CD14-positive monocyte (primary cell): Measurements from ENCODE around the gene KRTAP4-11. TPM values are rescaled to one million over a fixed set of nuclear protein-coding genes. Genes with fewer than 3 reads are reported as not detected.

Experiments used
- DNase-seq, 3 donors: peaks; one replicate each; pipeline ENCODE4 v3.0.0-alpha.2; 2011 to 2022
- H2AFZ ChIP-seq: 2 replicates; pipeline ENCODE4 v1.6.0; 2012; ENCODE audit warnings: mild to moderate bottlenecking, low read depth, low read length, inconsistent platforms; ENCODE audit not compliant: insufficient read depth, poor library complexity, severe bottlenecking
- H3K27ac ChIP-seq, 2 donors: 1 replicate in 1 of 2; 2 replicates in 1 of 2; pipeline ENCODE4 v1.5.1; 2012 to 2013; ENCODE audit warnings: low read length in 2 of 2, control low read depth in 1 of 2, inconsistent platforms in 1 of 2, low read depth in 1 of 2, mild to moderate bottlenecking in 1 of 2
- H3K27me3 ChIP-seq, 2 donors: one replicate each; pipeline versions ENCODE4 v1.6.0 to v1.6.1; 2011 to 2013; ENCODE audit warnings: low read length in 2 of 2; ENCODE audit not compliant: control insufficient read depth in 2 of 2, insufficient read depth in 2 of 2
- H3K36me3 ChIP-seq, 2 donors: replicated peaks in 1 of 2; 1 replicate in 1 of 2; 2 replicates in 1 of 2; pipeline versions ENCODE4 v1.5.1 to v1.6.1; 2012 to 2013; ENCODE audit warnings: low read length in 2 of 2, control low read depth in 1 of 2, inconsistent platforms in 1 of 2, mild to moderate bottlenecking in 1 of 2; ENCODE audit not compliant: insufficient read depth in 2 of 2, control insufficient read depth in 1 of 2
- H3K4me1 ChIP-seq, 2 donors: 1 replicate in 1 of 2; 2 replicates in 1 of 2; pipeline versions ENCODE4 v1.5.1 to v1.6.1; 2012 to 2013; ENCODE audit warnings: low read length in 2 of 2, control low read depth in 1 of 2, inconsistent platforms in 1 of 2, mild to moderate bottlenecking in 1 of 2, moderate library complexity in 1 of 2; ENCODE audit not compliant: insufficient read depth in 2 of 2, control insufficient read depth in 1 of 2
- H3K4me2 ChIP-seq: replicated peaks from 2 replicates; pipeline ENCODE3; 2012; ENCODE audit warnings: low read length, moderate library complexity, mild to moderate bottlenecking; ENCODE audit not compliant: poor library complexity, severe bottlenecking; ENCODE audit errors: extremely low read depth
- H3K4me3 ChIP-seq, 3 experiments: fragments of 200-600 bp in 1 of 3; sonication (generic) in 1 of 3; replicated peaks in 1 of 3; 1 replicate in 2 of 3; 2 replicates in 1 of 3; pipeline ENCODE4 v1.5.1; 2011 to 2013; ENCODE audit warnings: low read length in 3 of 3, mild to moderate bottlenecking in 3 of 3, control low read depth in 2 of 3, low read depth in 2 of 3, inconsistent platforms in 1 of 3, moderate library complexity in 1 of 3
- H3K79me2 ChIP-seq: 2 replicates; pipeline ENCODE4 v1.6.0; 2012; ENCODE audit warnings: mild to moderate bottlenecking, control low read depth, inconsistent platforms, low read length, moderate library complexity; ENCODE audit not compliant: insufficient read depth
- H3K9ac ChIP-seq: 2 replicates; pipeline ENCODE4 v1.6.0; 2017; ENCODE audit warnings: low read length, mild to moderate bottlenecking; ENCODE audit not compliant: insufficient read depth, poor library complexity, severe bottlenecking
- H3K9me3 ChIP-seq, 2 donors: replicated peaks in 1 of 2; 1 replicate in 1 of 2; 2 replicates in 1 of 2; pipeline versions ENCODE4 v1.5.1 to v1.6.1; 2012 to 2013; ENCODE audit warnings: low read length in 2 of 2, control low read depth in 1 of 2; ENCODE audit not compliant: control insufficient read depth in 1 of 2, insufficient read depth in 1 of 2
- H4K20me1 ChIP-seq: 2 replicates; pipeline ENCODE4 v1.6.0; 2012; ENCODE audit warnings: mild to moderate bottlenecking, low read length, control low read depth, moderate library complexity; ENCODE audit not compliant: insufficient read depth
- H3K27ac Mint-ChIP-seq, 7 donors: one replicate each; pipeline ENCODE4 v1.8.0; 2020; ENCODE audit warnings: mild to moderate bottlenecking in 7 of 7, mixed read lengths in 7 of 7, moderate library complexity in 6 of 7, inconsistent platforms in 2 of 7
- H3K27me3 Mint-ChIP-seq, 3 donors: one replicate each; pipeline ENCODE4 v1.8.0; 2021 to 2022; ENCODE audit warnings: low read depth in 3 of 3, mild to moderate bottlenecking in 3 of 3, mixed read lengths in 3 of 3, moderate library complexity in 3 of 3, inconsistent platforms in 1 of 3
- H3K36me3 Mint-ChIP-seq, 2 donors: one replicate each; pipeline ENCODE4 v1.8.0; 2020; ENCODE audit warnings: mixed read lengths in 2 of 2, inconsistent platforms in 1 of 2, mild to moderate bottlenecking in 1 of 2
- H3K4me1 Mint-ChIP-seq: one replicate; pipeline ENCODE4 v1.8.0; 2020; ENCODE audit warnings: mild to moderate bottlenecking, mixed read lengths
- H3K4me3 Mint-ChIP-seq, 2 donors: one replicate each; pipeline ENCODE4 v1.8.0; 2020; ENCODE audit warnings: mild to moderate bottlenecking in 2 of 2, mixed read lengths in 2 of 2, moderate library complexity in 1 of 2
- H3K9me3 Mint-ChIP-seq, 7 donors: one replicate each; pipeline ENCODE4 v1.8.0; 2020 to 2022; ENCODE audit warnings: mixed read lengths in 7 of 7, mild to moderate bottlenecking in 6 of 7, moderate library complexity in 6 of 7, inconsistent platforms in 2 of 7
- WGBS: methylation state at CpG from one replicate; pipeline ENCODE4 v1.1.5; 2013; ENCODE audit warnings: missing lambda C conversion rate; ENCODE audit not compliant: insufficient coverage; 5-methylcytosine and 5-hydroxymethylcytosine counted together
- intact Hi-C, 2 donors: fragments of 100-400 bp; cut with micrococcal nuclease; formaldehyde crosslinking; loops; one replicate each; pipeline versions ENCODE4 v1.15.0 to v1.15.1; 2023
- polyA plus RNA-seq, 3 donors: library from polyadenylated mRNA; depleted of rRNA in 1 of 3; unstranded in 2 of 3; stranded (reverse) in 1 of 3; fragments of 300-500 nt in 2 of 3; fragments of >200 nt in 1 of 3; fragmentation: Illumina TruSeq in 2 of 3; gene quantifications; 1 replicate in 2 of 3; 2 replicates in 1 of 3; pipeline ENCODE4 v1.2.3, GENCODE V29; 2012 to 2021
- TF ChIP-seq, protein P1 (sequence below): fragments of 200-600 bp; IDR thresholded peaks from one replicate; pipeline ENCODE4 v1.8.0; 2022; ENCODE audit warnings: antibody characterized with exemption, mild to moderate bottlenecking

The KRTAP4-11 gene
- polyA plus RNA-seq, 3 donors = not detected

DNA sequence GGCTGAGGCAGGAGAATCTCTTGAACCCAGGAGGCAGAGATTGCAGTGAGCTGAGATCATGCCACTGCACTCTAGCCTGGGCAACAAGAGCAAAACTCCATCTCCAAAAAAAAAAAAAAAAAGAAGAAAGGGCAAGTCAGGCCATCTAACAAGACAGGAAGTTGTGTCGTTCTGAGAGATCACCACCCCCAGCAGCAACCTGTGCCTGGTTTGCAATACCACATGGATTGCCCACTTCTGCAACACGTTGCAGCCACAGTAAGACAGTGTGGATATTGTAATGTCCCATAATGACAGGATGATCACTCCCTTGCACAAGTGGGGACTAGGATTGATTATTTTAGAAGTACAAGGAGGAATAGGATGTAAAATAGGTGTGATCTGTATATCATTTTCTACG is 49.1 kb downstream of the KRTAP4-11 start:
- intact Hi-C loops = no loop called here
- Histone ChIP-seq H3K9me3 (no peaks in the 10 kb centered on the region), H3K36me3 (no peaks in the 10 kb centered on the region), H2AFZ (no peak overlapping the region), H4K20me1 (no peaks in the 10 kb centered on the region), H3K27ac (no peak overlapping the region), H3K4me2 (no peak overlapping the region), H3K4me3 (no peak overlapping the region), H3K9ac (no peak overlapping the region), H3K27me3 (no peaks in the 10 kb centered on the region), H3K4me1 (no peaks in the 10 kb centered on the region), H3K79me2 (no peaks in the 10 kb centered on the region)
- Mint-ChIP-seq H3K4me3 (no peak overlapping the region), H3K4me1 (no peaks in the 10 kb centered on the region), H3K36me3 (no peaks in the 10 kb centered on the region), H3K9me3 (peaks cover 0 to 3% (median 0%) of the 10 kb centered on the region in 7 donors), H3K27me3 (no peaks in the 10 kb centered on the region), H3K27ac (no peak overlapping the region)
- TF ChIP-seq, protein P1, sequence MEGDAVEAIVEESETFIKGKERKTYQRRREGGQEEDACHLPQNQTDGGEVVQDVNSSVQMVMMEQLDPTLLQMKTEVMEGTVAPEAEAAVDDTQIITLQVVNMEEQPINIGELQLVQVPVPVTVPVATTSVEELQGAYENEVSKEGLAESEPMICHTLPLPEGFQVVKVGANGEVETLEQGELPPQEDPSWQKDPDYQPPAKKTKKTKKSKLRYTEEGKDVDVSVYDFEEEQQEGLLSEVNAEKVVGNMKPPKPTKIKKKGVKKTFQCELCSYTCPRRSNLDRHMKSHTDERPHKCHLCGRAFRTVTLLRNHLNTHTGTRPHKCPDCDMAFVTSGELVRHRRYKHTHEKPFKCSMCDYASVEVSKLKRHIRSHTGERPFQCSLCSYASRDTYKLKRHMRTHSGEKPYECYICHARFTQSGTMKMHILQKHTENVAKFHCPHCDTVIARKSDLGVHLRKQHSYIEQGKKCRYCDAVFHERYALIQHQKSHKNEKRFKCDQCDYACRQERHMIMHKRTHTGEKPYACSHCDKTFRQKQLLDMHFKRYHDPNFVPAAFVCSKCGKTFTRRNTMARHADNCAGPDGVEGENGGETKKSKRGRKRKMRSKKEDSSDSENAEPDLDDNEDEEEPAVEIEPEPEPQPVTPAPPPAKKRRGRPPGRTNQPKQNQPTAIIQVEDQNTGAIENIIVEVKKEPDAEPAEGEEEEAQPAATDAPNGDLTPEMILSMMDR = no peak
- DNase-seq = no peak
- WGBS = 100% methylated on average over 1 of the region's 3 CpGs

DNA sequence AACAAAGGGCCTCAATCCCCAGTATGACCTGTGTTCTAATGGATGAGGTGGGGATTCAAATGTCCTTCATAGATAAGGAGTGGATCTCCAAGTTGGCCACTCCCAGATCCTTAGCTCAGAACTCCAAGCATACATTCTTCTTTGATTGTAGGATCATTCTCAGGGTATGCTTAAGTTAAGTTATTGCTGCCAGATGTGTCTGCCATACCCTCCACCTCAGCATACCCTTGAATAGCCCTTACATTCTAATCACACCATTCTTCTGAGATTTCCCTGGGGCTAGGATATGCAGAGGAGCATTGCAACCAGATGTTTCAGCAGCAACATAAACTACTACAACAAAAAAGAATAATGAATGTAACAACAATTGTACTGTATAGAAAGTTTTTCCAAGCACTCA is 50.9 kb downstream of the KRTAP4-11 start:
- Mint-ChIP-seq H3K36me3 (no peaks in the 10 kb centered on the region), H3K4me1 (no peaks in the 10 kb centered on the region), H3K9me3 (peaks cover 0 to 3% (median 0%) of the 10 kb centered on the region in 7 donors), H3K27me3 (peaks cover 0 to 3% (median 2%) of the 10 kb centered on the region in 3 donors), H3K4me3 (no peak overlapping the region), H3K27ac (no peak overlapping the region)
- Histone ChIP-seq H3K9ac (no peak overlapping the region), H3K27ac (no peak overlapping the region), H3K4me1 (no peaks in the 10 kb centered on the region), H3K4me3 (no peak overlapping the region), H3K9me3 (no peaks in the 10 kb centered on the region), H3K79me2 (no peaks in the 10 kb centered on the region), H4K20me1 (no peaks in the 10 kb centered on the region), H3K4me2 (no peak overlapping the region), H2AFZ (no peak overlapping the region), H3K27me3 (peaks cover 3 to 4% of the 10 kb centered on the region in 2 donors), H3K36me3 (no peaks in the 10 kb centered on the region)
- intact Hi-C loops = no loop called here
- TF ChIP-seq, protein P1 = no peak
- DNase-seq = no peak

Other genes starting within 250 kb of the KRTAP4-11 start
- gene KRT20, start 233.1 kb downstream of the KRTAP4-11 start, polyA plus RNA-seq = not detected
- 1 to 10 TPM; 1.7 to 7.6 (median 3.6) TPM for gene KRT23, start 180.7 kb downstream of the KRTAP4-11 start, polyA plus RNA-seq
- not detected for gene KRT39, start 151.4 kb downstream of the KRTAP4-11 start, polyA plus RNA-seq
- not detected for gene KRT40, start 134.0 kb downstream of the KRTAP4-11 start, polyA plus RNA-seq
- not detected for gene KRTAP3-3, start 124.2 kb downstream of the KRTAP4-11 start, polyA plus RNA-seq
- not detected for gene KRTAP3-2, start 118.5 kb downstream of the KRTAP4-11 start, polyA plus RNA-seq
- not detected for gene KRTAP3-1, start 109.2 kb downstream of the KRTAP4-11 start, polyA plus RNA-seq
- gene KRTAP1-5, start 91.2 kb downstream of the KRTAP4-11 start, polyA plus RNA-seq = not detected
- not detected for gene KRTAP1-4, start 88.2 kb downstream of the KRTAP4-11 start, polyA plus RNA-seq
- not detected for gene KRTAP1-3, start 83.5 kb downstream of the KRTAP4-11 start, polyA plus RNA-seq
- gene KRTAP1-1, start 76.9 kb downstream of the KRTAP4-11 start, polyA plus RNA-seq = not detected
- not detected for gene KRTAP2-1, start 71.1 kb downstream of the KRTAP4-11 start, polyA plus RNA-seq
- not detected for gene KRTAP2-2, start 63.1 kb downstream of the KRTAP4-11 start, polyA plus RNA-seq
- gene KRTAP2-3, start 58.3 kb downstream of the KRTAP4-11 start, polyA plus RNA-seq = not detected
- gene KRTAP2-4, start 52.5 kb downstream of the KRTAP4-11 start, polyA plus RNA-seq = not detected
- not detected for gene KRTAP4-7, start 34.2 kb downstream of the KRTAP4-11 start, polyA plus RNA-seq
- gene KRTAP4-8, start 20.2 kb downstream of the KRTAP4-11 start, polyA plus RNA-seq = not detected
- gene KRTAP4-16, start 16.2 kb downstream of the KRTAP4-11 start, polyA plus RNA-seq = not detected
- not detected for gene KRTAP4-9, start 13.0 kb downstream of the KRTAP4-11 start, polyA plus RNA-seq
- gene KRTAP4-12, start 5.8 kb upstream of the KRTAP4-11 start, polyA plus RNA-seq = not detected
- not detected for gene KRTAP4-6, start 22.2 kb upstream of the KRTAP4-11 start, polyA plus RNA-seq
- gene KRTAP4-5, start 31.5 kb upstream of the KRTAP4-11 start, polyA plus RNA-seq = not detected
- gene KRTAP4-4, start 42.4 kb upstream of the KRTAP4-11 start, polyA plus RNA-seq = not detected
- gene KRTAP4-3, start 49.8 kb upstream of the KRTAP4-11 start, polyA plus RNA-seq = not detected
- not detected for gene KRTAP4-2, start 59.8 kb upstream of the KRTAP4-11 start, polyA plus RNA-seq
- not detected for gene KRTAP4-1, start 66.5 kb upstream of the KRTAP4-11 start, polyA plus RNA-seq
- not detected for gene KRTAP9-1, start 71.5 kb upstream of the KRTAP4-11 start, polyA plus RNA-seq
- not detected for gene KRTAP9-2, start 108.3 kb upstream of the KRTAP4-11 start, polyA plus RNA-seq
- gene KRTAP9-3, start 114.1 kb upstream of the KRTAP4-11 start, polyA plus RNA-seq = not detected
- gene KRTAP9-8, start 119.6 kb upstream of the KRTAP4-11 start, polyA plus RNA-seq = not detected
- gene KRTAP9-4, start 131.3 kb upstream of the KRTAP4-11 start, polyA plus RNA-seq = not detected
- not detected for gene KRTAP9-9, start 137.0 kb upstream of the KRTAP4-11 start, polyA plus RNA-seq
- not detected for gene KRTAP9-6, start 147.0 kb upstream of the KRTAP4-11 start, polyA plus RNA-seq
- not detected for gene KRTAP9-7, start 157.3 kb upstream of the KRTAP4-11 start, polyA plus RNA-seq
- not detected for gene KRTAP29-1, start 184.5 kb upstream of the KRTAP4-11 start, polyA plus RNA-seq
- gene KRTAP16-1, start 190.9 kb upstream of the KRTAP4-11 start, polyA plus RNA-seq = not detected
- not detected for gene KRTAP17-1, start 197.3 kb upstream of the KRTAP4-11 start, polyA plus RNA-seq
- gene KRT33A, start 232.5 kb upstream of the KRTAP4-11 start, polyA plus RNA-seq = not detected